C1 segment of cervical spinal cord (tissue), 14 donors: Measurements from ENCODE around the gene PRKAR1A.

Source experiments
- DNase-seq, 14 donors: peaks; one replicate each; lab custom pipeline; 2025; lab: John Stamatoyannopoulos, UW

The PRKAR1A gene

GRCh38 chr17:68599552-68600066 is 87.4 kb downstream of the PRKAR1A start:
- no peak for DNase-seq

- DNase-seq = no peak
Measured at GRCh38 chr17:68600067-68600930, 88.1 kb downstream of the PRKAR1A start.
